HG02938 (cell line): ENCODE data around the gene PCGF3.
"Not testable (repeated sequence)": the region's sequence is repeated elsewhere in the genome, so short reads cannot be mapped to it uniquely, and the experiment has no call there.

Experiments
- ATAC-seq: cut with Tn5 transposase; IDR thresholded peaks from one replicate; pipeline ENCODE4 v1.9.1; 2021; ENCODE audit warnings: mild to moderate bottlenecking, moderate library complexity; ENCODE audit not compliant: unreplicated experiment

PCGF3 gene

GRCh38 chr4:700587-701264, 4.9 kb upstream of the PCGF3 start:
- no peak for ATAC-seq

DNA sequence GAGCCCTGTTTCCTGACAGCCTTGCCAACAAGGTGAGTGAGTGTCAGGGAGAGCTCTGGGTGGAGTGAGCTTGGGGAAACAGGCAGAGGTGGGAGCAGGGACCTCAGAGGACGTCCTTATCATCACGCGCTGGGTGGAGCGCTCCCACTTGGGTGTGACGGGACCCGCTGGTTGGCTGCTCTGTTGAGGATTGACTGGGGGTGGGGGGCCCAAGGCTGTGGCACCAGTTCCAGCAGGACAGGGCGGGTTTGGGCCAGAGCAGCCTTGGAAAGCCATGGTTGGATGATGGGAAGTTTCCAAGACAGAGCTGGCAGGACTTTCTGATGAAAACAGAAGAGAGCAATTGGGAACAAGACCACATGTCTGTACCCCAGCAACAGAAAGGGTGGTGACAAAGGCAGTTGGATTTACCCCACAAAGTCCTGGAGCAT, 3.0 kb upstream of the PCGF3 start:
- ATAC-seq = no peak

GRCh38 chr4:703336-704197, 2.1 kb upstream of the PCGF3 start:
- no peak for ATAC-seq

- ATAC-seq = no peak
These were observed 1.3 kb upstream of the PCGF3 start for GRCh38 chr4:704198-704891.

GRCh38 chr4:704971-705277, 708 bp upstream of the PCGF3 start:
- ATAC-seq = no peak

DNA sequence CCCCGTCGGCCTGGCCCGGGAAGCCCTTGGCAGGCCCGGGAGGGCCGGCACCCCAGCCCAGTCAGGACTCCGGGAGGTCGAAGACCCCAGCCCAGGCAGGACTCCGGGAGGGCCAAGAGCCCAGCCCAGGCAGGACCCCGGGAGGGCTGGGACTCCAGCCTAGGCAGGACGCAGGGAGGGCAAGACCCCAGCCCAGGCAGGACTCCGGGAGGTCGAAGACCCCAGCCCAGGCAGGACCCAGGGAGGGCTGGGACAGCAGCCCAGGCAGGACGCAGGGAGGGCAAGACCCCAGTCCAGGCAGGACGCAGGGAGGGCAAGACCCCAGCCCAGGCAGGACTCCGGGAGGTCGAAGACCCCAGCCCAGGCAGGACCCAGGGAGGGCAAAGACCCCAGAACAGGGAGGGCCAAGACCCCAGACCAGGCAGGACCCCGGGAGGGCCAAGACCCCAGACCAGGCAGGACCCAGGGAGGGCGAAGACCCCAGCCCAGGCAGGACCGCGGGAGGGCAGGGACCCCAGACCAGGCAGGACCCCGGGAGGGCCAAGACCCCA, 526 bp downstream of the PCGF3 start:
- not testable (repeated sequence) for ATAC-seq

DNA sequence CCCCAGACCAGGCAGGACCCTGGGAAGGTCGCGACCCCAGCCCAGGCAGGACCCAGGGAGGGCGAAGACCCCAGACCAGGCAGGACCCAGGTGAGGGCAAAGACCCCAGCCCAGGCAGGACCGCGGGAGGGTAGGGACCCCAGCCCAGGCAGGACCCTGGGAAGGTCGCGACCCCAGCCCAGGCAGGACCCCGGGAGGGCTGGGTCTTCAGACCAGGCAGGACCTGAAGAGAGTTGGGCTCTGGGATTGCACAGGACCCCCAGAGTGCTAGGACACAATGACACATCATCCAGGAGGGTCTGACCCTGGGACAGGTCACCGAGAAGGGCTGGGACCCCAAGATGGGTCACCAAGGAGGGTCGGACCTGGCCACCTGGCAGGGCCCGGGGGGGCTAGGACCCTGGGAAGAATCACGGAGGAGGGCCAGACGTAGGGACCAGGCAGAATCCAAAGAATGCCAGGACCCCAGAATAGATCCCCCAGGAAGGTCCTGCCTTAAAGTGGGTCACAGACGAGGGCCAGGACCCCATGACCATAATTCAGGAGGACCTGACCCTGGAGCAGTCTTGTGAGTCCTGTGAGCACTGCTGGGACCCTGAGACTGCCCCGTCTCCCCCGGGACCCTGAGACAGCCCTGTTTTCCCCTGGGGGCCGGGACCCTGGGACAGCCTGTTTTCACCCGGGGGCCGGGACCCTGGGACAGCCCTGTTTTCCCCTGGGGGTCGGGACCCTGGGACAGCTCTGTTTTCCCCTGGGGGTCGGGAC, 1.4 kb downstream of the PCGF3 start:
- no peak for ATAC-seq

DNA sequence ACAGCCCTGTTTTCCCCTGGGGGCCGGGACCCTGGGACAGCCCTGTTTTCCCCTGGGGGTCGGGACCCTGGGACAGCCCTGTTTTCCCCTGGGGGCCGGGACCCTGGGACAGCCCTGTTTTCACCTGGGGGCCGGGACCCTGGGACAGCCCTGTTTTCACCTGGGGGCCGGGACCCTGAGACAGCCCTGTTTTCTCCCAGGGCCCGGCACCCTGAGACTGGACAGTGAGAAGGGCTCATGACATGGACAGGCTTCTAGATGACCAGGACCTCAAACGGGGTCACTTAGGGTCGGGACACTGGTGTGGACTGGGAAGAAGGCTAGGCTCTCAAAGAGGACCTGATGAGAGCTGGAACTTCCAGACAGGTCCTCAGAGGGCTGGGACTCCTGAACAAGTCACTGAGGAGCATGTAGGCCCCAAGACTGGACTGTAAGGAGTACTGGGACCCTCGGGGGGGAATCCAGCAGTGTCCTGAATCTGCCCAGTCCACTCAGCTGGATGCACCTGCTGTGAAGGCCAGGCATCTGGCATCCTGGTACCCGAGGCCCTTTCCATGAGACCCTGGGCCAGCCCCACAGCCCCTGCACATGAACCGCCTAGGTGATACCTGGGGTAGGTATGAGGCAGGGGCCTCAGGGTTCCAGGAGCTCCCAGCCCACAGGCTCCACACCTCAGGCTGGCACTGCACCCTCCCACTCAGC, 2.4 kb downstream of the PCGF3 start:
- no peak for ATAC-seq

- ATAC-seq = no peak
These were observed 3.0 kb downstream of the PCGF3 start for GRCh38 chr4:708631-708933.

DNA sequence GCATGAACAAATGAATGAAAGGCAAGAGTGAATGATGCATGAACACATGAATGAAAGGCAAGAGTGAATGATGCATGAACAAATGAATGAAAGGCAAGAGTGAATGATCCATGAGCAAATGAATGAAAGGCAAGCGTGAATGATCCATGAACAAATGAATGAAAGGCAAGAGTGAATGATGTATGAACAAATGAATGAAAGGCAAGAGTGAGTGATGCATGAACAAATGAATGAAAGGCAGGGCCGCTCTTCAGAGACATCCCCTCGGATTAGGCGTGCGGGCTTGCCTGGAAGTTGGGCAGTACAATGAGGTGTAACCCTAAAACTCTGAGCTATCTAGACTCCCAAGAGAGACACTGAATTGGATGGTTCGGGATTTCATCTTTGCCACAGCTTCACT, 3.7 kb downstream of the PCGF3 start:
- no peak for ATAC-seq

DNA sequence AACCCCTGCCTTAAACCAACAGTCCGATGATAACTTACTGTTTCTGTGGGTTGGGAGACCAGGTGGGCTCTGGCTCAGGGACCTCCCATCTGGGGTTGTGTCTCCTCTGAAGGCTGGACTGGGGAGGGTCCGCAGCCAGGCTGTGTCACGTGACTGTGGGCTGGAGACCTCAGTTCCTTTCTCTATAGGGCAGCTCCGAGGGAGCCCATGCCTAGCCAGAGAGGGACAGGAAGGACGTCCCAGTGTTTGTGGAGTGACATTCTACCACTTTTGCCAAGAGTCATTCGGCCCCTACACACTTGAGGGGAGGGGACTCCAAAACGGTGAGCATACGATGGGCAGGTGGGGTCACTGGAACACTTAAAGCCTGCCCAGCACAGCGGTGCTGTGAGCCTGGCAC, 4.5 kb downstream of the PCGF3 start:
- no peak for ATAC-seq

DNA sequence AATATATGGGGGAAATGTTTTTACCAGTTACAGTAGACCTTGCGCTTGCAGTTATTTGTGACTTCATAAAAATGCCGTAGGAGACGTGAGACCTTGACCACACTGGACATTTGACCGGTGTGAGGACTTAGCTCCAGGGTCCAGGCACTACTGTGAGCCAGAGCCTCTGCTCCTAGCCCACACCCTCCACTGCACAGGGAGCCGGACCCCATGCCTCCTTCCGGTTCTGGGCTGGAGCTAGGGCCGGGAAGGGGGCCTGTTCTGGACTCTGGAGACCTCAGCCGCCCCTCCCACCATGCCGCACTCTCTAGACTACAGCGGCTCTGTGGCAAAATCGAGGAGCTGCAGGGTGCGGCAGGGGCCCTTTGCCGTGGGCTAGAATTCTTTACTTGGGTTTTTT, 5.3 kb downstream of the PCGF3 start:
- no peak for ATAC-seq

DNA sequence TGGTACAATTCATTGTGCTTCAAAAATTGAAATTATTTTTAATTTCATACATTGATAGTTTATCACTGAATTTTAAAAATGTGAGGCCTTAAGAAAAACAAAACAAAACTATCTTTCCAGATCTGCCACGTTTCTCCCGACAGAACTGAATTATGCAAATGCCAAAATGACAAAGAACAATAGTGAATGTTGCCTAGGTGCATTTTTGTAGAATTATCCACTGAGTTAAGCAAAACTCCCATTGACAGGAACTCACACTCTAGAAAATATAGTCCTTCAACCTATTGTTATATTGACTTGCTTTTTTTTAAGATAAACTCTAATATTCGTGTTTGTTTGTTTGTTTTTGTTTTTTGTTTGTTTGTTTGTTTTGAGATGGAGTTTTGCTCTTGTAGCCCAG, 6.5 kb downstream of the PCGF3 start:
- no peak for ATAC-seq

DNA sequence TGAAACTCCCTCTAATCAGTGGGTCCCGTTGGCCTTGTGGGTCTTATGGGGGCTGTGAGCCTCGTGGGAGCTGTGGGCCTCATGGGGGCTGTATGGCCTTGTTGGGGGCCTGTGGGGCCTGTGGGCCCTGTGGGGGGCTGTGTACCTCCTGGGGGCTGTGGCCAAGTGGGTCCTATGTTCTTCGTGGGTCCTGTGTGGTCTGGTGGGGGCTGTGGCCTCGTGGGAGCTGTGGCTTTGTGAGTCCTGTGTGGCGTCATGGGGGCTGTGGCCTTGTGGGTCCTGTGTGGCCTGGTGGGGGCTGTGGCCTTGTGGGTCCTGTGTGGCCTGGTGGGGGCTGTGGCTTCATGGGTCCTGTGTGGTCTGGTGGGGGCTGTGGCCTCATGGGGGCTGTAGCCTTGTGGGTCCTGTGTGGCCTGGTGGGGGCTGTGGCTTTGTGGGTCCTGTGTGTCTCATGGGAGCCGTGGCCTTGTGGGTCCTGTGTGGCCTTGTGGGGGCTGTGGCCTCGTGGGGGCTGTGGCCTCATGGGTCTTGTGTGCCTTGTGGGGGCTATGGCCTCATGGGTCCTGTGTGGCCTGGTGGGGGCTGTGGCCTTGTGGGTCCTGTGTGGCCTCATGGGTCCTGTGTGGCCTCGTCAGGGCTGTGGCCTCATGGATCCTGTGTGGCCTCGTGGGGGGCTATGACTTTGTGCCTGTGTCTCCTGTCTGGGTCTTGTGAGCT, 7.4 kb downstream of the PCGF3 start:
- ATAC-seq = no peak

DNA sequence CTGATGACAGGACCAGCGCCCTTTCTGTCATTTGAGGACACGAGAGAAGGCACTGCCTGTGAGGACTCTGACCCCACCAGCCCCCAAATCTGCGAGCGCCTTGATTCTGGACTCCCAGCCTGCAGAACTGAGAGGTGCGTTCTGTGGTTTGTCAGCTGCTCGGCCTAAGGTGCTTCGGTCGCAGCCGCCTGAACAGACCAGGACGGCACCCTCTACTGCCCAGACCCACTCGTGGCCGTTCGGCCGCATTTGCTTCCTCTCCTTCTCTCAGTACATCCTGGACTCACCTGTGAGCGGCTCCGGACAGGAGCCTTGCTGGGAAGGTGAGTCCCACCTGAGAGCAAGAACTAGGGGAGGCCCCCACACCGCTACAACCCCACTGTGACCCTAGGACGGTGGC, 8.5 kb downstream of the PCGF3 start:
- ATAC-seq = no peak

- no peak for ATAC-seq
These were observed 12.1 kb downstream of the PCGF3 start for GRCh38 chr4:717601-718320.

GRCh38 chr4:718460-718859, 12.8 kb downstream of the PCGF3 start:
- ATAC-seq = no peak

DNA sequence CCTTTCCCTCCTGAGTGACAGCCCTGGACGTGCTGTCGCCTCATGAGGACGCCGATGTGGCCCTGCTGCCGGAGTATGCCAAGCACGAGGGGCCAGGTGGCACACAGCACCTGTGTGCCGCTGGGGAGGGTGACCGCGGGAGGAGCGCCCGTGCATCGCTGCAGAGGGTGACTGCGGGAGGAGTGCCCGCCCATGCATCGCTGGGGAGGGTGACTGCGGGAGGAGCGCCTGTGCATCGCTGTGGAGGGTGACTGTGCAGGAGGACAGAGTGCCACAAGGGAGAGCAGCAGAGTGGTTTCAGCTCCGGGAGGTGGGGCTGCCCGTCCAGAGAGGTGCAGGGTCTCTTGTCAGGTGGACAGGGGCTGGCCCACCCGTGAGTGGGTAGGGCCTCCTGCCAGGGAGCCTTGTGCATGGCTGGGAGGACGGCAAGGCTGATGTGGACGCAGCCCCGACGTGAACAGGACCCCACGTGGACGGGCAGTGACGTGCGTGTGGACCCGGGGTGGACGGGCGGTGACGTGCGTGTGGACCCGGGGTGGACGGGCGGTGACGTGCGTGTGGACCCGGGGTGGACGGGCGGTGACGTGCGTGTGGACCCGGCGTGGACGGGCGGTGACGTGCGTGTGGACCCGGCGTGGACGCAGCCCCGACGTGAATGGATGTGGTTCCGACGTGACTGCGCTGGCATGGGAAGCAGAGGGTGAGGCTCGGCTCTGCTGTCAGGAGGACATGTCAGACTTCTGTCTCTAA, 14.7 kb downstream of the PCGF3 start:
- no peak for ATAC-seq
